Spinal cord (tissue), 10 donors: ENCODE data around the gene HACE1. TPM values are rescaled to one million over a fixed set of nuclear protein-coding genes. Genes with fewer than 3 reads are reported as not detected.
"Not testable (repeated sequence)": the region's sequence is repeated elsewhere in the genome, so short reads cannot be mapped to it uniquely, and the experiment has no call there.

ENCODE experiments used
- DNase-seq, 6 donors: peaks; one replicate each; pipeline versions ENCODE4 v3.0.0 to v3.0.0-alpha.2; 2013 to 2015; ENCODE audit warnings: low spot score in 6 of 6, low read depth in 4 of 6
- H3K27ac ChIP-seq: one replicate; pipeline ENCODE4 v1.5.1; 2013; ENCODE audit warnings: low read depth, low read length, control low read depth
- H3K27me3 ChIP-seq: one replicate; pipeline ENCODE4 v1.6.1; 2013; ENCODE audit warnings: low read length; ENCODE audit not compliant: control insufficient read depth, insufficient read depth
- H3K36me3 ChIP-seq: one replicate; pipeline ENCODE4 v1.6.1; 2013; ENCODE audit warnings: low read length; ENCODE audit not compliant: control insufficient read depth, insufficient read depth
- H3K4me1 ChIP-seq: one replicate; pipeline ENCODE4 v1.6.1; 2013; ENCODE audit warnings: low read length; ENCODE audit not compliant: control insufficient read depth, insufficient read depth
- H3K4me3 ChIP-seq: one replicate; pipeline ENCODE4 v1.5.1; 2013; ENCODE audit warnings: low read depth, low read length, control low read depth
- H3K9me3 ChIP-seq: one replicate; pipeline ENCODE4 v1.6.1; 2013; ENCODE audit warnings: low read length; ENCODE audit not compliant: control insufficient read depth, insufficient read depth
- WGBS: methylation state at CpG from one replicate; pipeline ENCODE4 v1.1.5; 2013; ENCODE audit warnings: missing lambda C conversion rate; ENCODE audit not compliant: insufficient coverage; 5-methylcytosine and 5-hydroxymethylcytosine counted together
- polyA plus RNA-seq, 2 donors: library from polyadenylated mRNA; unstranded; fragments of 120-200 nt; gene quantifications; one replicate each; pipeline ENCODE4 v1.2.1, GENCODE V29; 2013; ENCODE audit not compliant: insufficient read length in 2 of 2
- total RNA-seq, 2 donors: library from RNA; depleted of rRNA in 1 of 2; stranded (reverse); fragments of 120-200 nt in 1 of 2; fragments of >200 nt in 1 of 2; gene quantifications; one replicate each; pipeline versions ENCODE4 v1.2.3 to v1.2.4, GENCODE V29; 2013 to 2014
- donor health status: healthy.

Gene HACE1
- total and polyA plus RNA-seq, 4 donors: 20.1 to 44.1 (median 22.4) TPM

GRCh38 chr6:104754788-104755409 lies 104.8 kb downstream of the HACE1 start:
- Histone ChIP-seq H3K4me3 (no peak overlapping the region), H3K4me1 (no peaks in the 10 kb centered on the region), H3K36me3 (peaks cover 14% of the 10 kb centered on the region), H3K27me3 (no peaks in the 10 kb centered on the region), H3K27ac (no peak overlapping the region), H3K9me3 (peaks cover 4% of the 10 kb centered on the region)
- no peak for DNase-seq
- no CpG with 5 or more reads among the region's 1 CpG for WGBS

DNA sequence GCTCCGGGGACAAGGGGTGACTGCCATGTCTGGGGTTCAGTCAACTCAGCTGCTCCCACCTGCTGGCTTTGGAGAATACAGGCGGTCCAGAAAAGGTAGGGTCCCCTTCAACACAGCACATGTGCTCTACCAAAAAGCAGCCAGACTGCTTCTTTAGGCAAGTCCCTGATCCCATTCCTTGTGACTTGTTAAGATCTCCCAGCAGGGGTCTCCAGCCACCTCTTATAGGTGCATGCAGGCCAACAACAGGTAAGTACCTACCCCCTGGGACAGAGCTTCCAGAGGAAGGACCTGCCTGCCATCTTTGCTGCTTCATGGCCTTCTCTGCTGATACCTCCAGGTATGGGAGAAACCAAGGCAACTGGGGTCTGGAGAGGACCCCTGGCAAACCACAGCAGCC lies 106.5 kb downstream of the HACE1 start:
- Histone ChIP-seq H3K4me1 (no peaks in the 10 kb centered on the region), H3K27ac (no peak overlapping the region), H3K4me3 (no peak overlapping the region), H3K27me3 (no peaks in the 10 kb centered on the region), H3K9me3 (peaks cover 4% of the 10 kb centered on the region), H3K36me3 (peaks cover 14% of the 10 kb centered on the region)
- no peak for DNase-seq
- WGBS: 80% methylated on average over 2 of the region's 2 CpGs

- no peak overlapping the region for H3K27ac ChIP-seq
- DNase-seq: no peak
- WGBS: no CpG with 5 or more reads among the region's 2 CpGs
- H3K9me3 ChIP-seq: no peaks in the 10 kb centered on the region
- H3K4me3 ChIP-seq: no peak overlapping the region
- H3K4me1 ChIP-seq: peaks cover 2% of the 10 kb centered on the region
- peaks cover 5% of the 10 kb centered on the region for H3K36me3 ChIP-seq
- H3K27me3 ChIP-seq: no peaks in the 10 kb centered on the region
Observed at GRCh38 chr6:104750449-104750848, 109.3 kb downstream of the HACE1 start.

- H3K27me3 ChIP-seq, DNase-seq, H3K36me3 ChIP-seq, H3K4me1 ChIP-seq, H3K9me3 ChIP-seq, H3K4me3 ChIP-seq, H3K27ac ChIP-seq: not testable (repeated sequence)
- WGBS: 100% methylated on average over 1 of the region's 3 CpGs
Observed at GRCh38 chr6:104739124-104739523, 120.6 kb downstream of the HACE1 start.

DNA sequence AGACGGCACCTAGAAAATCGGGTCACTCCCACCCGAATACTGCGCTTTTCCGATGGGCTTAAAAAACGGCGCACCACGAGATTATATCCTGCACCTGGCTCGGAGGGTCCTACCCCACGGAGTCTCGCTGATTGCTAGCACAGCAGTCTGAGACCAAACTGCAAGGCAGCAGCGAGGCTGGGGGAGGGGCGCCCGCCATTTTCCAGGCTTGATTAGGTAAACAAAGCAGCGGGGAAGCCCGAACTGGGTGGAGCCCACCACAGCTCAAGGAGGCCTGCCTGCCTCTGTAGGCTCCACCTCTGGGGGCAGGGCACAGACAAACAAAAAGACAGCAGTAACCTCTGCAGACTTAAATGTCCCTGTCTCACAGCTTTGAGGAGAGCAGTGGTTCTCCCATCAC lies 122.2 kb downstream of the HACE1 start:
- DNase-seq, H3K27me3 ChIP-seq, H3K36me3 ChIP-seq, H3K9me3 ChIP-seq, H3K4me1 ChIP-seq, H3K27ac ChIP-seq, H3K4me3 ChIP-seq: not testable (repeated sequence)
- WGBS: 91% methylated on average over 6 of the region's 16 CpGs

DNA sequence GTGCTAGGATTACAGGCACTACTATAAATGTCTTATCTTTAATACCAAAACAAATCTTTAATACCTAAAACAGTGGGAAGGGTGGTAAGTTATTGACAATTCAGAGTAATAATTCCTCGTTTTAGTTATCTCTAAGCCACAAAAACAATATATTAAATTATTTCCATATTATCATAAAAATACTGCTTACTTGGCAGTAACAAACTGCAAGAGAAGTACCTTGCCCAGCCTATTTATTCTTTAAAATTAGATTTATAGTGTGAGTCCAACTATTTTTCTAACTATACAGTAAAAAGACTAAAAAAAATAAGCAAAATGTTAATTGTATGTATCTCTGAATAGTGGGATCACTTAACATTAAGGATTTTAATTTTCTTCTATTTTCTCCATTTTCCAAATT lies 123.2 kb downstream of the HACE1 start:
- H3K4me1 ChIP-seq: no peaks in the 10 kb centered on the region
- DNase-seq: no peak
- peaks cover 3% of the 10 kb centered on the region for H3K36me3 ChIP-seq
- H3K27me3 ChIP-seq: no peaks in the 10 kb centered on the region
- no peak overlapping the region for H3K27ac ChIP-seq
- WGBS: no CpG with 5 or more reads among the region's 1 CpG
- H3K4me3 ChIP-seq: no peak overlapping the region
- H3K9me3 ChIP-seq: no peaks in the 10 kb centered on the region

- H3K27ac ChIP-seq: no peak overlapping the region
- no peaks in the 10 kb centered on the region for H3K27me3 ChIP-seq
- no peak for DNase-seq
- H3K4me1 ChIP-seq: no peaks in the 10 kb centered on the region
- no CpG with 5 or more reads among the region's 2 CpGs for WGBS
- no peak overlapping the region for H3K4me3 ChIP-seq
- H3K9me3 ChIP-seq: no peaks in the 10 kb centered on the region
- peaks cover 3% of the 10 kb centered on the region for H3K36me3 ChIP-seq
Observed at GRCh38 chr6:104730450-104730849, 129.3 kb downstream of the HACE1 start.

GRCh38 chr6:104729433-104729832 lies 130.3 kb downstream of the HACE1 start:
- no peaks in the 10 kb centered on the region for H3K9me3 ChIP-seq
- no peaks in the 10 kb centered on the region for H3K4me1 ChIP-seq
- no peaks in the 10 kb centered on the region for H3K27me3 ChIP-seq
- peak in 2 of 6 donors; percentile 34 to 47 for DNase-seq
- H3K36me3 ChIP-seq: peaks cover 3% of the 10 kb centered on the region
- H3K27ac ChIP-seq: no peak overlapping the region
- H3K4me3 ChIP-seq: no peak overlapping the region

DNA sequence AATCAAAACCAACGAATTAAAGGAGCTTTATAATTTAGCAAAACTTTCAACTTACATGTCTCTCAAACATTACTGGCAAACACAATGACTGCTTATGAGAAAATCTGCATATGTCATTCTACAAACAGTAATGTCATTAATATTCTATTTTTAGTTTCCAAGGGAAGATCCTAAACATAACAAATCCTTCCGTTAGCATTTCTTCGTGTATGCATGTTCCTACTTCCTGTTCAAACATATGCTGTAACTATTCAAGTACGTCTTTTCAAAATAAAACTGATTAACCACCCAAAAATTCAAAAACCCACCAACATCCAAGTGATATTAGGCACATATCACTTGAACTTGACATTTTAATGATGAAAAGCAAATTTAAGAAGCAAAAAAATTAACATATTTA lies 131.3 kb downstream of the HACE1 start:
- Histone ChIP-seq H3K36me3 (peaks cover 1% of the 10 kb centered on the region), H3K27me3 (no peaks in the 10 kb centered on the region), H3K4me1 (no peaks in the 10 kb centered on the region), H3K4me3 (no peak overlapping the region), H3K9me3 (no peaks in the 10 kb centered on the region), H3K27ac (no peak overlapping the region)
- DNase-seq: no peak
- 61% methylated on average over 3 of the region's 4 CpGs for WGBS

- Histone ChIP-seq H3K4me3 (no peak overlapping the region), H3K4me1 (no peaks in the 10 kb centered on the region), H3K9me3 (no peaks in the 10 kb centered on the region), H3K36me3 (no peaks in the 10 kb centered on the region), H3K27ac (no peak overlapping the region), H3K27me3 (no peaks in the 10 kb centered on the region)
- DNase-seq: no peak
- no CpG with 5 or more reads among the region's 1 CpG for WGBS
Observed at GRCh38 chr6:104718672-104719071, 141.0 kb downstream of the HACE1 start.
